ENCODE measurements around the gene GCNT2. TPM values are rescaled to one million over a fixed set of nuclear protein-coding genes. Genes with fewer than 3 reads are reported as not detected.

GCNT2 gene
- 9.3 and 10.0 TPM in 2 replicates for total RNA-seq

GRCh38 chr6:10521104-10521808 lies at the start of gene GCNT2:
GCNT2 (plus strand) TSS chr6:10521351; CDS start chr6:10528912, 7,561 bp downstream.

Other genes starting within 250 kb of the GCNT2 start
- gene TFAP2A, start 106.3 kb upstream of the GCNT2 start, total RNA-seq: not detected in 2 replicates
- gene C6orf52, start 173.3 kb downstream of the GCNT2 start, total RNA-seq: not detected in 2 replicates
- 35.0 and 40.6 TPM in 2 replicates for gene PAK1IP1, start 173.6 kb downstream of the GCNT2 start, total RNA-seq
- 173 and 174 TPM in 2 replicates for gene TMEM14C, start 201.7 kb downstream of the GCNT2 start, total RNA-seq
- 125 and 127 TPM in 2 replicates for gene TMEM14B, start 226.5 kb downstream of the GCNT2 start, total RNA-seq

Measured in mammary microvascular endothelial cell (primary cell).